AG08395 (cell line): Measurements from ENCODE around the gene PAIP2.
"Not testable (repeated sequence)": the region's sequence is repeated elsewhere in the genome, so short reads cannot be mapped to it uniquely, and the experiment has no call there.

Source experiments
- DNase-seq: peaks from one replicate; pipeline ENCODE4 v3.0.0; 2012; ENCODE audit warnings: mixed read lengths, low spot score

Gene PAIP2, protein sequence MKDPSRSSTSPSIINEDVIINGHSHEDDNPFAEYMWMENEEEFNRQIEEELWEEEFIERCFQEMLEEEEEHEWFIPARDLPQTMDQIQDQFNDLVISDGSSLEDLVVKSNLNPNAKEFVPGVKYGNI

DNA sequence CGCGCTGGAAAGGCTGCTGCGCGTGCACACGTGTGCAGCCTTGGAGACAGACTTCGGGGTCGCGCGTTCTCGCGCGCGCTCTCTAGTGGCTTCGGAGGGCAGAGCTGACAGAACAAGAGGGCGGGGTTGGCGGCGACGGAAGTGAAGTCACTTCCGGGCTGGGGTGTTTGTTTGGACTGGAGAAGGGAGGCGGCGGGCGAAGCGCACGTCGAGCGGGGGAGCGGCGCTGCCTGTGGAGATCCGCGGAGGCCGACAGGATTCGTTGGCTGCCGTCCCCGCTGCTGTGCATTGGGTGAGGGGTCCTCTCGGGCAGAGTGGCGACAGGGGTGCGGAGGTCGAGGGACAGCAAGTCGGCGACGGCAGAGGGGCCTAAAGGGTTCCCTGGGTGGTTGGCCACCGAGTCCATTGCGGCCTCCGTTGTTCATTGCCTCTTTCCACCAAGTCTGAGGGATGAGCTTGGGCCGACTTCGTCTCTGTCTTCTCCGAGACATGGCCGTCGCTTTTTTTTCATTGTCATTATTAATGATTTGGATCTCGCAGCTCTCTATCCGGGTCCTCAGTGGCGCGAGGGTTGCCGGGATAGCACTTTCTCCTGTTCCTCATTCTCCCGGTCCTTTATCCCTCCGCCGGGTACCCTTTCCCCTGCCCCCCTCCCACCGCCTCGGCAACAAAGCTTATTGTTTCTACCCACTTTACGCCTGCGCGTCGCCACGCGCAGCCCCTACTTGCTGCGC lies at the start of gene PAIP2:
Gene PAIP2, plus strand, starts transcription at position 166 of the 734 bp plus-strand sequence. CDS start 21,931 bp downstream, outside the sequence.
- peak; percentile 96 for DNase-seq

DNA sequence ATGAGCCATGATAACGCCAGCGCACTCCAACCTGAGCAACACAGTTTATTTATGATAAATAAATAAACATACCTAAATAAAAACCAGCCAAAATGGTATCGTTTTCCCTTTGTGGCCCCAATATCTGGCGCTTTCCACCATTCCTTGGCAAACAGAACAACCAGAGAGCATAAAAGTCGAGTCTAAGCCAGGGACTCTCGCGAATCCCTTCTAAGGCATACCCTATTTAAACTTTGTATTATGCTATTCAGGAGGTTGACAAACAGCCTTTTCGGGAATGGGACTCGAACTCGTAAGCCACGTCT lies 48.5 kb upstream of the PAIP2 start:
- DNase-seq: no peak

DNA sequence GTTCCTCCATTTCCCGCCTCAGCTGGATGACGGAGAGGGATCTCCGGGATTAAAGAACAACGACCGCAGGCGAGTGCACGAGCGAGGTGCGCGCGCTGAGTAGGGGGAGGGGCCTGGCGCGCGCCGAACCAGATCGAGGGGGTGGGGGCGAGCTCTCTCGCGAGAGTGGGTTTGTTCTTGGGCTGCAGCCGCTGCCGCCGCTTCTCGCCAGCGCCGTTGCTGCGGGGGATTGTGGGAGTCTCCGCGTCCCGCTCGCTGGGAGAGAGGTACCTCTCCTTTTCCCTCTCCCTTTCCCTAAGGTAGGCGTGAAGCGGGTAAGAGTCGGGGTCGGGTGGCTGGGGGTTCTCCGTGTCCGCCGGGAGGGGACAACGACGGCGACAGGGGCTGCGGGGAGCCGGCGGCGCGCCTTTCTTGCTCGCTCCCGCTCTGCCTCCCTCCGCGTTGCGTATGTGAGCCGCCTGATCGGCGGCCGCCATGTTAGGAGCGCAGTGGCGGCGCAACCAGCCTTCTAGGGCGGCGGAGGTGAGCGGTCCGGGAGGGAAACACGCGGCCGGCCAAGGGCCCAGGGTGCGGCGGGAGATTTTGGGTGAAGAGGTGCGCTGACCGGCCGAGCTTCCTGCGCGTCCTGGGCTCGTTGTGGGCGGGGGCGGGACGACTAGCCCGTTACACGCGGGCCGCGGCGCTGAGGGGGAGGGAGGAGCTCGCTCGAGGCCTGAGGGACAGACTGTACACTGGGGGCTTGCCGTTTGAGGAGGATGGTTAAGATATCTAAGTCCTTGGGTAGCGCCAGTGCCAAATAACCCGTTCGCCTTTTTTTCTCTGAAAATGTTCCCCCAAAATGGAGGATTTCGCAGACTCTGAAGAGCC lies 47.9 kb upstream of the PAIP2 start, which contains the start of gene MATR3:
Gene MATR3, plus strand, starts transcription at position 234 of the 867 bp plus-strand sequence. CDS start 13,676 bp downstream, outside the sequence.
- DNase-seq: peak; percentile 98

DNA sequence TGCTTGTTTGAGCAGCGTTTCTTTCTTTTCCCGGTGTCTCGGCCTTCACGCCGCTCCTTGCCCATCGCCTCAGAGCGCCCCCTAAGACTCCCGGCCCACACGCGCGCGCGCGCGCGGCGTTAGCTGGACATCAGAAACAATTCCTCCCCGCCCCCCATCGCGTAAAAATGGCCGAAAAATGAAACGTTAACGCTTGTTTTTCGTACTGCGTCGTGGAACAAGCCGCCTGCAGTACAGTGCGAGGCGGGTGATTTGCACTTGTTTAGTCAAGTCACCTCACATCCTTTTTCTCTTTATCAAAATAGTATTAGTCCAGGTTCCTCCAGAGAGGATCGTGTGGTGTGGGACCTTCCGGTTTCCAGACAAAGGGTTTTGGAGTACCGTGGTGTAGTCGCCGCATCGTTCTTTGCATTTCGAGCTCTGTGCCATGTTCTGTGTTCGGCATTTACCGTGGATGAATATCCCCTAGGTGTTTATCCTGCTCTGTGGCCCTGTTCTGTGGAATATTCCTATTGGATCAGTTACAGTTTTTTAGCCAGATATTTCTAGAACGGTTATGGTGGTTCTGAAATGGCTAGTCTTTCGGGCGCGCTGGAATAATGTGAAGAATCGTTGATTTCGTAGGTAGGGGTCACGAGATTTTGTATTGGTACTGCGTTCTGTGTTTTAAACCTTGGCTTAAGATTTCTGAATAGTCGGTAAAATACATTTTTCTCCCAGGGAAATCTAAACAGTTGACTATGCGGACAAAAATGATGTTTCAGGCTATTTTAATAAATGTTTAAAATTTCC lies 47.1 kb upstream of the PAIP2 start:
- DNase-seq: peak; percentile 51

DNA sequence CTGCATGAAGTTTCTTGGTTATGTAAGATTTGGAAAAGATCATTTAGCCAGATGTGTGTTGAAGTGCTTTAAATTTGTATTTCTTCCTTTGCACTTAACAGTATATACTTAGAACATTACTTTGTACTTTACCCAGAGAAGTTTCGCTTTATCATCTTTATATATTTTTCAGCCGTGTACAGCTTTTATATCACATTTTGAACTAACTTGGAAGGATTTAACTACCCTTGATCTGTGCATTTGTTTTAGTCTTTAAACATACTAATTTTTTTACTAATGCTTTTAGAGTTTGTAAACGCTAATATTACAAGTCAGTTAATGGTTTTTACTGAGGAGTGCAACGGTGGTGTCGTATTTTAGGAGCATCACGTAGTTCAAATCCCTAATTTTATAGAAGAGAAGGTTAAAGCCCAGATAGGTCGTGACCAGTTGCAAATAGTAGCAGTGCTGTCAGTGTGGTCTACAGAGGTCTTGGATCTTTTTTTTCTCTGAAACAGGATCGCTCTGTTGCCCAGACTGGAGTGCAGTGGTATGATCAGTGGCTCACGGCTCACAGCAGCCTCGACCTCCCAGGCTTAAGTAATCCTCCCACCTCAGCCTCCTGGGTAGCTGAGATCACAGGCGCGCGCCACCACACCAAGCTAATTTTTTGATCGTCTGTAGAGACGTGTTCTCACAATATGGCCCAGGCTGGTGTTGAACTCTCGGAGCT lies 46.2 kb upstream of the PAIP2 start:
- DNase-seq: no peak

DNA sequence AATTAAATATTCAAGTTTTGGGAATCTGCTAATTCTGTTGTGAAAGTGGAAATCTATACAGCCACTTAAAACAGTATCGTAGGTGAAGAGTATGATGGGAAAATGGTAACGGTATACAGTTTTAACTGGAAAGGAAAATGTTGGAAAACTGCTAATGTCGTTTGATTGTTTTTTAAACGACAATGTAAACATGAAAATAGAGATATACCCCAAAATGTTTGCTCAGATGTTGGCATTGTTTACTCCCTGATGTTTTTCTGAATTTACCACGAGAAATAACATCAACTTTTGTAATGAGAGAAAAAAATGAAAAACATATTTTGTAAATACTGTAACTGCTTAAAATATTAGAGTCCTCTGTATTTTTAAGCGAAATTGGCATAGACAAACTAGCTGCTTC lies 45.5 kb upstream of the PAIP2 start:
- no peak for DNase-seq

DNA sequence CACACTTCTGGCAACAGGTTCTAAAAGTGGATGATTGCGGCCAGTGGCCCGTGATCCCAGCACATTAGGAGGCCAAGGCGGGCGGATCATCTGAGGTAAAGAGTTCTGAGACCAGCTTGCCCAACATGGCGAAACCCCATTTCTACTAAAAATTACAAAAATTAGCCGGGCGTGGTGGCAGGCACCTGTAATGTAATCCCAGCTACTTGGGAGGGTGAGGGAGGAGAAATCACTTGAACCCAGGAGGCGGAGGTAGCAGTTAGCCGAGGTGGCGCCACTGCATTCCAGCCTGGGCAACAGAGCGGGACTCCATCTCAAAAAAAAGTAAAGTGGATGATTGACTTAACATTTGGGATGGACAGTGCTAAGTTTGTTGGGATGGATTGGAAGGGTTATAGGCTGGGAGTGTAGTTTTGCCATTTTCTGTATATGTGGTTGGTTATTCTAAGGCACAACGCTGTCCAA lies 44.8 kb upstream of the PAIP2 start:
- DNase-seq: no peak

DNA sequence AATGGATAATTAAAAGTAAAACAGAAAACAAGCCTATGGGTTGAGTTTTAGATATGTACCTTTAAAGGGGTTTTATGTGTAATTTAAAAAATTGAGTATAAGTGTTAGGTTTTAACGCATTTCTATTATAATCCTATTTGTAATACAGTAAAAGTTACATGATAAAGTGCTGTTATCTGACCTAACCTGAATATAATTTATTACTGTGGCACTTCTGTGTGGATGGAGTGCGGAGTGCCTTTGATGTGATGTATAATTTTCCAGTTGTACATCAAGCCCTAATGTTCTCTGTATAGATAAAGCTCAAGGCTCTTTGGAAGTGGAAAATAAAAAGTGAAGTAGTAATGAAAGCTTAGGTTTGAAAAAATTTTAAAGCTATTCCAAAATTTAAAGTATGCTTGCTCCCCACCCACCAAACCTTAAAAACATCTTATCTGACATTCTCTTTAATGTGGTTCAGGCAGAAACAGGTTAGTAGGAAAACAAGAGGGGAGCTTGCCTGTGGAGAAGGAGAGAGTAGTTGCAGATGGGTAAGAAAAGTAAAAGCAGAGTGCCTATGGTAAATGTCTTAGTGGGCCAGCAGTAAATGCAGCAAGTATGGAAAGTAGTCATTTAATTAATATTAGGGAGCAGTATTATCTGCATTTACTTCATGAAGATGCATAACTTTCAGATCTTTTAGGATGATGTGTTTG lies 44.1 kb upstream of the PAIP2 start:
- DNase-seq: no peak

DNA sequence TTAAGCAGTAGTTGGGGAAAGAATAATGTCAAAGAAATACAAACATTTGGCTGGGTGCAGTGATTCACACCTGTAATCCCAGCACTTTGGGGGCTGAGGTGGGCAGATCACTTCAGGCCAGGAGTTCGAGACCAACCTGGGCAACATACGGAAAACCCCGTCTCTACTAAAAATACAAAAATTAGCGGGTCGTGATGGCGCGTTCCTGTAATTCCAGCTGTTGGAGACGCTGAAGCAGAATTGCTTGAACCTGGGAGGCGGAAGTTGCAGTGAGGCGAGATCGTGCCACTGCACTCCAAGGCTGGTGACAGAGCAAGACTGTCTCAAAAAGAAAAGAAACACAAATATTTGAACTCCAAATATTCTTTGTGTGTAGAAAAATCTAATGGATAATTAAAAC lies 43.4 kb upstream of the PAIP2 start:
- DNase-seq: no peak

DNA sequence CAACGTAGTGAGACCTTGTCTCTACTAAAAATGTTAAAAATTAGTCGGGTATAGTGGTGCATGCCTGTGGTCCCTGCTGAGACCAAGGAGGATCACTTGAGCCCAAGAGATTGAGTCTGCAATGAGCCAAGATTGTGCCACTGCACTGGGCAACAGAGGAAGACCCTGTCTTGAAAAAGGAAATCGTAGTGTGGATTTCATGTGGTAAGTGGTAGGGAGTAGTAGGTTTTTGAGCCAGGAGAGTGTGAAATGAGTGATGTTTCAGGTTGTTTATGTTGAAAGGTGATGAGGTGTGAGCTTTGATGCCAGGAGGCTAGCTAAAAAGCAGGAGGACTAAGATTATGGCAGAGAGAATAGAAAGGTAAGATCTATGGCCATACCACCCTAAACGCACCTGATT lies 42.2 kb upstream of the PAIP2 start:
- DNase-seq: no peak

DNA sequence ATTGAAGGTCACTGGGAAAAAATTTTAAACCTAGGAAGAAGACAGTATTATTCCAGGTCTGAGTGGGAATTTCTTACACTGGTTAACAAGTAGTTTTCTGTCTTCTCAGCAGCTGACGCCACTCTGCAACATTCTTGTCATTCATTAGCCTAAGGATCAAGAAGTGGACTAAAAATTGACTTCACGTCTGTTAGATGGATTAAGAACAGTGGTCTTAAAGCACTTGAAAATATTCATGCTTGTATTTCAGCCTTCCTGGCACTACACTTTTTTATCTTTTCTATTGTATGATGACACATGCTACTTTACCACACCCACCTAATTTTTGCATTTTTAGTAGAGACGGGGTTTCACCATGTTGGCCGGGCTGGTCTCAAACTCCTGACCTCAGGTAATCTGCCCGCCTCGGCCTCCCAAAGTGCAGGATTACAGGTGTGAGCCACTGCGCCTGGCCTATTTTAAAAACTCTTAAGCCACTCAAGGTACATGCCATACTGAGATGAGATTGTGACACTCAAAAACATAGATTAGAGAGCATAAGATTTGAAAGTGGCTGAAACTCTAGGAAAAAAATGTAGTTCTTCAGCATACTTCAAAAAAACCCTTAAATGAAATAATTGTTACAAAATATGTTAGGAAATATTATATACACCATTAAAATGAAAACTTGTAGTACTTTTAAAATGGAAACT lies 39.7 kb upstream of the PAIP2 start:
- DNase-seq: no peak

DNA sequence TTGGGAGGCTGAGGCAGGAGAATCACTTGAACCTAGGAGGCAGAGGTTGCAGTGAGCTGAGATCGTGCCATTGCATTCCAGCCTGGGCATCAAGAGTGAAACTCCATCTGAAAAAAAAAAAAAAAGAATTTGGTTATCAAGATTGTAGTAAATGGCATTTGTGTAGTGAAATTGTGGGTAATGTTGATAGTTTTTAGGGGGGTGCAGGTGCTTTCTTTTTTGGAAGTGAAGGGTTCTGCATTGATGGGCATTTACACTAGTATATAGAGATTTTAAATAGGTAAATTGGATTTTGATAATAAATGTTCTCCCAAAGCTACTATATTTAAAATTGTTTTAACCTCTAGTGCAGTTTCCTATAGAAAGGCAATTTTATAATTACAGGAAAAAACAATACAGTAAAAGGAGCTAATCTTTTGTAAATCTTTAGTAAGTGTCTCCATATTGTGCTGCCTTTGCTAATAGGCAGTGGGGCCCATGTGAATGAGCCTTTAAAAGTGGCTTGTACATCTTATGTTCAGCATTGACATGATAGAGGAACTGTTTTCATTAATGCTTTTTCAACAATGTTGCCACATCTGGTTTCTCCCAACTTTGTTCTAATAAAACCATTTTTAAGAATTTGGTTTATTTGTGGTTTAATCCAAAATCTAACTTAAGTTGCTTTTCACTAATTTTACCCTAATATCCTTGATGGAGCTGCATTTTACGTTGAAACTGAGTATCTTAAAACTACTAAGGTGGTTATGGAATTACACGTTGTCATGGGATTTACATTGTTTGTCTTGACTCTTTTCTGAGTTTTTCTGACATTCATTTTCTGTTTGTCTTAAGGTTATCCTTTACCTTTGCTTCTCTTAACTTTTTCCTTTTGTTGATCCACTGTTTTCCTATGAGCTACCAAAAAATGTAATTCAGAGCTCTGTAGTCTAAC lies 37.0 kb upstream of the PAIP2 start:
- no peak for DNase-seq

DNA sequence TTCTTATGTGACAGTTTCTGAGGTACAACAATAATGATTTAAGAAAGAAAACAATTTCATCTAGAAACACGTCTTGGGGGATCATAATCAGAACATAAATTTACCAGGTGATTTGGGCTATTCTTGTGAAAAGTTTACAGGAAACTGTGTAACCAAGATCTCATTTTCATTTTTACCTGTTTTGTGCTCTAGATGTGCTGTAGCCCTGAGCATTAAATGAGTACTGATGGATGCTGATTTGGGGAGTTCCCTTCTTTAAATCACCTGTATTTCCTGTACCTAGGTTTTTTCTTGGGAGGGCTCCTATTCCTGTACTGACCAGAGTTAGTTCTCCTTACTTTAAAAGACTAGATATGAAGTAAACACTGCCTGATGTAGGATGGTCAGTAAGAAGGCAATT lies 35.5 kb upstream of the PAIP2 start:
- DNase-seq: no peak

DNA sequence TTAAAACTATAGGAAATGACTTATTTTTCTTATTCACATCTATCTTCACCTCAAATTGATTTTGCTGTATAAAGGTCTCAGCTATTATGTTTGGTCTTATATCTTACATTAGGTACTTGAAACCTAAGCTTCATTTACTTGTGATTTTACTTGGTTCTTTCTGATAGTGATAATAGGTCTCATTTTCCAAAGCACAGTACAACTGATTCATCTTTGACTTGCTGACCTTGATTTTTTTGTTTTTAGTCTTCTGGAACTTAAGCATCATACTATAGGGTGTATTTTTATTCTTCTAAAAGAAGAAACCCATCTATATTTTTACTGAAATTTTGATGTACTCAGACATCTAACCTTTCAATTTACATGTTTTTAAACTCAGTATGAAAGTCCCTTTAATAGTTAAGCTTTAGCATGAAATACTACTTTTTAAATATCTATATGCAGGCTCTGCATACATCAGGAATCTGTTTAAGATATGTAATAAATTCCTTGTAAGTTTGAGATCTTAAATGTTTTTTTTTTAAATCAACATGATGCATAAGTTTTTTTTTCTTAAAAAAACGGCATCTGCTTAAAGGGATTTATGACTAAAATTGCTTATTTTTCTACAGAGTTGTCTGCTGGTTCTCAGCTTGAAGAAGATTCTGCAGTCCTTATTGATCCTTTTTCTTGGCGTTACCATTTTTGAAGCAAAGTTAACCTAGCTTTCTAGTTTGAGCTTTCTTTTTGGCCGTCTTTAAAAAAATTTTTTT lies 34.9 kb upstream of the PAIP2 start:
- no peak for DNase-seq

DNA sequence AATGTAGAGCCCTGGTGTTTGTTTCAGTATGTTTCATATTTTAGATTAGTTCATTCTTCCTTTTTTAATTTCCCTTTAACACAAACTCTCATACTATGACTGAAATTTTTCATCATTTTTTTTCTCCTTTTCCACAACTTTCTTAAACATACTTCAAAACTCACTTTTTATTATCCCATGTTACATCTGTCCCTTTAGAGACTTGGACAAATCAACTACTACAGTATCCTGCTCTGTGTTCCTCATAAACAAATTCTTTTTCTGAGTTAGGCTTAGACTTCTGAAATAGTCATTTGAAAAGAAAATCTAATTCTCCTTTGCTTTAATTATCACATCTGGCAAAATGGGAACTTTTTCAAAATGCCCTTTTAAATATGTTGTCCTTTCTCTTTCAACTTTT lies 32.9 kb upstream of the PAIP2 start:
- DNase-seq: no peak

DNA sequence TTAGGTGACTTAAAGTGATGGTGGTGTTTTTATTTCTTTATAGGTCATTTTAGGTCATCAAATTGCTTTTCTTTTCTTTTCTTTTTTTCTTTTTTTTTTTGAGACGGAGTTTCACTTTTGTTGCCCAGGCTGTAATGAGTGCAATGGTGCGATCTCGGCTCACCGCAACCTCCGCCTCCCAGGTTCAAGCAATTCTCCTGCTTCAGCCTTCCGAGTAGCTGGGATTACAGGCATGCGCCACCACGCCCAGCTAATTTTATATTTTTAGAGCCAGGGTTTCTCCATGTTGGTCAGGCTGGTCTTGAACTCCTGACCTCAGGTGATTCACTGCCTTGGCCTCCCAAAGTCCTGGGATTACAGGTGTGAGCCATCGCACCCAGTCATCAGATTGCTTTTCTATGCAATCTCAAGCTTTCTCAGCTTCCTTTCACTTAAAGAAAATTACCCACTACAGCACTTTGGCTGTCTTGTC lies 30.9 kb upstream of the PAIP2 start:
- not testable (repeated sequence) for DNase-seq

DNA sequence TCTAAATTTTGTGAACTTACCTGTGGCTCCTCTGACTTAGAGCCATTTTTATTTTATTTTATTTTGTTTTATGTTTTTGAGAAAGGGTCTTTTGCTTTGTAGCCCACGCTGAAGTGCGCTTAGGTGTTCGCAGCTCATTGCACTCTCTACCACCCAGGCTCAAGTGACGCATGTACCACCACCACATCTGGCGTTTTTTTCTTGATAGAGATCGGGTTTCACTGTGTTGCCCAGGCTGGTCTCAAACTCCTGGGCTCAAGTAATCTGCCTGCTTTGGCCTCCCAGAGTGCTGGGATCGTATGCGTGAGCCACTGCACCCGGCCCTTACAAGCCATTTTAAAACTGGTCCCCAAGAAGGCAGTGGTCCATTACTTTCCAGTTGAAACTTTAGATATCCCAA lies 29.6 kb upstream of the PAIP2 start:
- no peak for DNase-seq

DNA sequence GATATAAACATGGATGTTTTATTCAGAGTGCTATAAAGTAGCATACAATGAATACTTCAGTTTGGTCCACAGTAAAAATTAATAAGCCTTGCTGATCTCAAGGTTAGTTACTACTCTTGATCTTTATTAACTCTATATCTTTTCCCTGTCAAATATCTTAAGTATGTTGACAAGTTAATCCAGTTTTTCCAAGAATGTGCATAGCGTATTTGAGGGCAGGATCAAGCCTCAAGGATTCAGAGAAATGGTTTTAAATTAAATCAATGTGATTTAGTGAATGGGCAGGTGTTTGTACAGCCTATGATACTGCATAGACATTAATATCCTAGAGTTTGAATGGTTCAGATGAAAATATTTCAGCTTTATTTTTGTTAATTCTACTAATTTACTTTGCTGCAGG lies 27.4 kb upstream of the PAIP2 start:
- DNase-seq: no peak
